SK-N-SH (cell line): ENCODE data around the gene NEMP1.

ENCODE experiments used
- FOXJ3 ChIP-seq: sonication (generic); formaldehyde crosslinking; IDR thresholded peaks from 2 replicates; pipeline ENCODE4 v1.5.1; 2020; ENCODE audit warnings: mild to moderate bottlenecking, missing genetic modification reagents
- GABPA ChIP-seq: IDR thresholded peaks from 2 replicates; pipeline ENCODE4 v1.4.0; 2012; ENCODE audit warnings: low read depth, mild to moderate bottlenecking
- MXI1 ChIP-seq: IDR thresholded peaks from 2 replicates; pipeline ENCODE4 v1.6.1; 2012; ENCODE audit warnings: mild to moderate bottlenecking, low read depth, low read length, improper control_type of control experiment
- NRF1 ChIP-seq: IDR thresholded peaks from 2 replicates; pipeline ENCODE4 v1.6.1; 2012; ENCODE audit warnings: low read depth, mild to moderate bottlenecking, low read length
- POLR2AphosphoS5 ChIP-seq: IDR thresholded peaks from 2 replicates; pipeline ENCODE4 v1.6.1; 2012; ENCODE audit warnings: low read depth, low read length
- TF ChIP-seq, protein P1 (sequence below): fragments of 200-600 bp; sonication (generic); IDR thresholded peaks from 2 replicates; pipeline ENCODE4 v1.6.1; 2017; ENCODE audit warnings: antibody characterized with exemption, mild to moderate bottlenecking, moderate library complexity
- TF ChIP-seq, protein P2 (sequence below): IDR thresholded peaks from 2 replicates; pipeline ENCODE4 v1.6.1; 2012; ENCODE audit warnings: mild to moderate bottlenecking, low read depth, low read length, moderate library complexity

- TF ChIP-seq, protein P1, sequence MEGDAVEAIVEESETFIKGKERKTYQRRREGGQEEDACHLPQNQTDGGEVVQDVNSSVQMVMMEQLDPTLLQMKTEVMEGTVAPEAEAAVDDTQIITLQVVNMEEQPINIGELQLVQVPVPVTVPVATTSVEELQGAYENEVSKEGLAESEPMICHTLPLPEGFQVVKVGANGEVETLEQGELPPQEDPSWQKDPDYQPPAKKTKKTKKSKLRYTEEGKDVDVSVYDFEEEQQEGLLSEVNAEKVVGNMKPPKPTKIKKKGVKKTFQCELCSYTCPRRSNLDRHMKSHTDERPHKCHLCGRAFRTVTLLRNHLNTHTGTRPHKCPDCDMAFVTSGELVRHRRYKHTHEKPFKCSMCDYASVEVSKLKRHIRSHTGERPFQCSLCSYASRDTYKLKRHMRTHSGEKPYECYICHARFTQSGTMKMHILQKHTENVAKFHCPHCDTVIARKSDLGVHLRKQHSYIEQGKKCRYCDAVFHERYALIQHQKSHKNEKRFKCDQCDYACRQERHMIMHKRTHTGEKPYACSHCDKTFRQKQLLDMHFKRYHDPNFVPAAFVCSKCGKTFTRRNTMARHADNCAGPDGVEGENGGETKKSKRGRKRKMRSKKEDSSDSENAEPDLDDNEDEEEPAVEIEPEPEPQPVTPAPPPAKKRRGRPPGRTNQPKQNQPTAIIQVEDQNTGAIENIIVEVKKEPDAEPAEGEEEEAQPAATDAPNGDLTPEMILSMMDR: no peak
- no peak for TF ChIP-seq FOXJ3 (CRISPR knock-in tag)
- no peak for TF ChIP-seq NRF1
- no peak for TF ChIP-seq GABPA
- no peak for TF ChIP-seq MXI1
- TF ChIP-seq, protein P2, sequence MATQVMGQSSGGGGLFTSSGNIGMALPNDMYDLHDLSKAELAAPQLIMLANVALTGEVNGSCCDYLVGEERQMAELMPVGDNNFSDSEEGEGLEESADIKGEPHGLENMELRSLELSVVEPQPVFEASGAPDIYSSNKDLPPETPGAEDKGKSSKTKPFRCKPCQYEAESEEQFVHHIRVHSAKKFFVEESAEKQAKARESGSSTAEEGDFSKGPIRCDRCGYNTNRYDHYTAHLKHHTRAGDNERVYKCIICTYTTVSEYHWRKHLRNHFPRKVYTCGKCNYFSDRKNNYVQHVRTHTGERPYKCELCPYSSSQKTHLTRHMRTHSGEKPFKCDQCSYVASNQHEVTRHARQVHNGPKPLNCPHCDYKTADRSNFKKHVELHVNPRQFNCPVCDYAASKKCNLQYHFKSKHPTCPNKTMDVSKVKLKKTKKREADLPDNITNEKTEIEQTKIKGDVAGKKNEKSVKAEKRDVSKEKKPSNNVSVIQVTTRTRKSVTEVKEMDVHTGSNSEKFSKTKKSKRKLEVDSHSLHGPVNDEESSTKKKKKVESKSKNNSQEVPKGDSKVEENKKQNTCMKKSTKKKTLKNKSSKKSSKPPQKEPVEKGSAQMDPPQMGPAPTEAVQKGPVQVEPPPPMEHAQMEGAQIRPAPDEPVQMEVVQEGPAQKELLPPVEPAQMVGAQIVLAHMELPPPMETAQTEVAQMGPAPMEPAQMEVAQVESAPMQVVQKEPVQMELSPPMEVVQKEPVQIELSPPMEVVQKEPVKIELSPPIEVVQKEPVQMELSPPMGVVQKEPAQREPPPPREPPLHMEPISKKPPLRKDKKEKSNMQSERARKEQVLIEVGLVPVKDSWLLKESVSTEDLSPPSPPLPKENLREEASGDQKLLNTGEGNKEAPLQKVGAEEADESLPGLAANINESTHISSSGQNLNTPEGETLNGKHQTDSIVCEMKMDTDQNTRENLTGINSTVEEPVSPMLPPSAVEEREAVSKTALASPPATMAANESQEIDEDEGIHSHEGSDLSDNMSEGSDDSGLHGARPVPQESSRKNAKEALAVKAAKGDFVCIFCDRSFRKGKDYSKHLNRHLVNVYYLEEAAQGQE: no peak
- no peak for TF ChIP-seq POLR2AphosphoS5
Observed at GRCh38 chr12:57098546-57098945, 20.0 kb upstream of the NEMP1 start.
